8988T (cell line): ENCODE measurements around the gene SGIP1.

Experiments used
- DNase-seq: peaks from one replicate; pipeline ENCODE4 v3.0.0; 2011

The SGIP1 gene

GRCh38 chr1:66533804-66534740 lies at the start of gene SGIP1:
Gene SGIP1 (plus strand): TSS chr1:66534153. CDS start chr1:66534359, 206 bp downstream.
- no peak for DNase-seq

GRCh38 chr1:66489151-66489550 lies 44.8 kb upstream of the SGIP1 start:
- no peak for DNase-seq

GRCh38 chr1:66489972-66490601 lies 43.9 kb upstream of the SGIP1 start:
- no peak for DNase-seq

GRCh38 chr1:66490816-66491215 lies 43.1 kb upstream of the SGIP1 start:
- DNase-seq = no peak

- no peak for DNase-seq
Measured at GRCh38 chr1:66492424-66492823, 41.5 kb upstream of the SGIP1 start.

GRCh38 chr1:66493731-66494130 lies 40.2 kb upstream of the SGIP1 start:
- no peak for DNase-seq

GRCh38 chr1:66494482-66494881 lies 39.5 kb upstream of the SGIP1 start:
- no peak for DNase-seq

- no peak for DNase-seq
Measured at GRCh38 chr1:66495495-66495894, 38.5 kb upstream of the SGIP1 start.

- DNase-seq = no peak
Measured at GRCh38 chr1:66497910-66498309, 36.0 kb upstream of the SGIP1 start.

- DNase-seq = no peak
Measured at GRCh38 chr1:66500301-66500700, 33.7 kb upstream of the SGIP1 start.

- DNase-seq = no peak
Measured at GRCh38 chr1:66502086-66502485, 31.9 kb upstream of the SGIP1 start.

GRCh38 chr1:66503841-66504470 lies 30.0 kb upstream of the SGIP1 start:
- no peak for DNase-seq

GRCh38 chr1:66505671-66506392 lies 28.1 kb upstream of the SGIP1 start:
- DNase-seq = no peak

GRCh38 chr1:66506393-66506687 lies 27.6 kb upstream of the SGIP1 start:
- DNase-seq = no peak

GRCh38 chr1:66506991-66507390 lies 27.0 kb upstream of the SGIP1 start:
- DNase-seq = no peak

GRCh38 chr1:66510407-66510806 lies 23.5 kb upstream of the SGIP1 start:
- no peak for DNase-seq

- DNase-seq = no peak
Measured at GRCh38 chr1:66511118-66511517, 22.8 kb upstream of the SGIP1 start.

GRCh38 chr1:66517959-66518358 lies 16.0 kb upstream of the SGIP1 start:
- DNase-seq = no peak

- DNase-seq = no peak
Measured at GRCh38 chr1:66518654-66519053, 15.3 kb upstream of the SGIP1 start.

GRCh38 chr1:66519992-66520391 lies 14.0 kb upstream of the SGIP1 start:
- no peak for DNase-seq

- DNase-seq = no peak
Measured at GRCh38 chr1:66520655-66521054, 13.3 kb upstream of the SGIP1 start.

GRCh38 chr1:66521721-66522365 lies 12.1 kb upstream of the SGIP1 start:
- DNase-seq = no peak

GRCh38 chr1:66523562-66523961 lies 10.4 kb upstream of the SGIP1 start:
- DNase-seq = no peak
